Left renal cortex interstitium (tissue), 4 donors: ENCODE measurements around the gene SORBS2. TPM values are rescaled to one million over a fixed set of nuclear protein-coding genes. Genes with fewer than 3 reads are reported as not detected.

ENCODE experiments used
- DNase-seq, 4 donors: peaks; one replicate each; pipeline ENCODE4 v3.0.0-alpha.2; 2013; ENCODE audit warnings: low read depth in 4 of 4, low spot score in 2 of 4, missing footprints in 1 of 4
- polyA plus RNA-seq, 4 donors: library from polyadenylated mRNA; unstranded; fragments of 120-200 nt; gene quantifications; one replicate each; pipeline ENCODE4 v1.2.1, GENCODE V29; 2013; ENCODE audit not compliant: insufficient read length in 4 of 4

Gene SORBS2
- polyA plus RNA-seq, 4 donors: 65.3 to 78.9 (median 69.1) TPM

- no peak for DNase-seq
Observed at GRCh38 chr4:185743722-185744487, 68.1 kb downstream of the SORBS2 start.

GRCh38 chr4:185742766-185743165 is 69.2 kb downstream of the SORBS2 start:
- no peak for DNase-seq

DNA sequence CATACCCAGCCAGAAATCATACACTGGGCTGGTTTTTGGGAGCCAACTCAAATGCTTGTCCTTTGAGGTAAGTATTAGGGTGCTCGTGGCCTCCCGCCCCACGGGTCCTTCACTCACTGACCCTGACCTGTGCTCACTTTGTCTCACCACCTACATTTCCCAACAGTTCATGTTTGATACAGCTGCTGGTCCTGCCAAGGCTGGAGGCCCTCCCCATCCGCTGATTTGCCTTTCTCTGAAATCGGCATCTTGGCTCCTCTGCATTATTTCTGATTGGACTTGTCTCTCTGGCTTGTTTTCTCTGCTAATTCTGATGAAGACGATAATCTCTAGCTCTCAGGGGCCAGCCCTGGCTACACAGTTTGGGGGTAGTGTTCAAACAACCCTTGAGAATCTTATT is 70.2 kb downstream of the SORBS2 start:
- no peak for DNase-seq

GRCh38 chr4:185740471-185740873 is 71.5 kb downstream of the SORBS2 start:
- DNase-seq: no peak

GRCh38 chr4:185738820-185739219 is 73.2 kb downstream of the SORBS2 start:
- DNase-seq: no peak

DNA sequence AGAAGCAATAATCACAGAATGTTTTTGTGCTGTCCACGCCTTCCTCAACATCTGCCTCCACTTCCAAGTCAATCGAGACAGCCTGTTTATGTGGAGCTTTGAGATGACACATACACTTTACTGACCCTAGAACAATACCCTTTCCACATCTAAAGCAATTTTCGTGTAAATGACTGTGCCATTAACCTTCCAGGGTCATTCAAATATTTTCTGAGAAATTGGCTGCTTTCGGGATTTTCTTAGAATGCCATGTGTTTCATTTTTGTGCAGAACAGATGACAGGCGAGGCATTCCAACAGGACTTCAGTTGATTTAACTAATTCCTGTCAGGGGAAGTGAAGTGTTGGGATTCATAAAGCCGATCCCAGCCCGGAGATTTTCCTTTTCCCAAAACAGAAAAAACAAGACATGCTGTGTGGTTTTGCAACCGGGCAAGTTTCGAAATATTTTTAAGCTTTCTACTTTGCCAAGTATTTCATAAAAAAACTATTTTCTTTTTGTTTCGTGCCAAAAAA is 73.9 kb downstream of the SORBS2 start:
- no peak for DNase-seq

- DNase-seq: no peak
Observed at GRCh38 chr4:185737489-185738037, 74.4 kb downstream of the SORBS2 start.

DNA sequence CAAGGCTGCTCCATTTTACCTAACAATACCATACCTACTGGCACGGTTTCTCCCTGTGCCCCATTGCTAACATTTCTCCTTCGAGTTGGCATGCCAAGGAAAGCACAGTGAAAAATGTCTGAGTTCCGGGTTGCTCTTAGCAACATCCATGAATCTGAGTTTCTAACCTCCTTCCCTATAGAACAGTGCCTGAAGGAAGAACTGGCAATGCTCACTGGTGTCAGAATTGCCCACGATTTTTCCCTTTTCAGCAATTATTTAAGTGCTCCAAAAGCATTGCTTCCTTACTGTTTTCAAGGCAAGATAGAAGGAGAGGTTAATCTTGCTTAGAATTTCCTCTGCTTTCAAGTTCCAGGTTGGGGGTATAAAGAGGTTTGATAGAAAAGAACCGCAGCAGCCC is 75.1 kb downstream of the SORBS2 start:
- no peak for DNase-seq

DNA sequence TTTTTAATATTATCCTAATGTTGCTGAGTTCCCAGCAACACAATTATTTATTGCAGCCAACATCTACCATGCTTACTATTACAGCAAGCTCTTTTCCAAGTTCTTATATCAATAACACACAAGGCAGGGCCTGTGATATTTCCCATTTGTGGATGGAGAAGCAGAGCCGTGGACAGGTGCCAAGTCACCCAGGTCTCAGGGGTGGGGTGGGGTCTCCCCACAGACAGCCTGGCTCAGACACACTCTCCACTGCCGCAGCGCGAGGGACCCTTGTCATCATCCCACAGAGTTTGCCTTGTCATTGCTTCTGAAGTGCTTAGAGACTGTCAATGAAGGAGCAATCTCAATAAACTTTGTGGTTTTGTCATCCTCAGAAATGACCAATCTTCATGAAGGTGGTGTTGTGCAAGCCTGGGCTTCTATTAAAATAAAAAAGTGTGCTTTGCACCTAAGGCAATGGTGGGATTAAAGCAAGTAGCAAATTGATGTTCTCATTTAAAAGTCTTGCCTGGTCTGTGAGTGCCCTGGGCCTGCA is 76.1 kb downstream of the SORBS2 start:
- no peak for DNase-seq

DNA sequence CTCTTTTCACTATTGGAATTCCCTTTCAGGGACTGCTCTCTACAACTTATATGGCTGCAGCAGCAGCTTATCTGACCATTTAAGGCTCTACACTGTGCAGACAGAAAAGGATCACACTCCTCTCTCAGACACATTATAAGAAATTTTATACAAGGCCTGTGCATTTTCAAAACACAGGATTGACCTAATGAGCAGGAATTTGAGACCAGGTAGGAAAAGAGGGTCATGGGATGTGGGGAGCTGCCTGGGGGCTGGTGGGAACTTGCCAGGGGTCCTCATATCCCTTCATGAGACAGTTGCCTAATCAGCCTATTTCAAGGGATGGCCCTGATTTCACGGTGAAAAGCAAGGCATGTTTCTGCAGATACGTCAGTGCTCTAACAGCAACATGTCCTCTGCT is 77.1 kb downstream of the SORBS2 start:
- DNase-seq: no peak

- no peak for DNase-seq
Observed at GRCh38 chr4:185734214-185734613, 77.8 kb downstream of the SORBS2 start.

DNA sequence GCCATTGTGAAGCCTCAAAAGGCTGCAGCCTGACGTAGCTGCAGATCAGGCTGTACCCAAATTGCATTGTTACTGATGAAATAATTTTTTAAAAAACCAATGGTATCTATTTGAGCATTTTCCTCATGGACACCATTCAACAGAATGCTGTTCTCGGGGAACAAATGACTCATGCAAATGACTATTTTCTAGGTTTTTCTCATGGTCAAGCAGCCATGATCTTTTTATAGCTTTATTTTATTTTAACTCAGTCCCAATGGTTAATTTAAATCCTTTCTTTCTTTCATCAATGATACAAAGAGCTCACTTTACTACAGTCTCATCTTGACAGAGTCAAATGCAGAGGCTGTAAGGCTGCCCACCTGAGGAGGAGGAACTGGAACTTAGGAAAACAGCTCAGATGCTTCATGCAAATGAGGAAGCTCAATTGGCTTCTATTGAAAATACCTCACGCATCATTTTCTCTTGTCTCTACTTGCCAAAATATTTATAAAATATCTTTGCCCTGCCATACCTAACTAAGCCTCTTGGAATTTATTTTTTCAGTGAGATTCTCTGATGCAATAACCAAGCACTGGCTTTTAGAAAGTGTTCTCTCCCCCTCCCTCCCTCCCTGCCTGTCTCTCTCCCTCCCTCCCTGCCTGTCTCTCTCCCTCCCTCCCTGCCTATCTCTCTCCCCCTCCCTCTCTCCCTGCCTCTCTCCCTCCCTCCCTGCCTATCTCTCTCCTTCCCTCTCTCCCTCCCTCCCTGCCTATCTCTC is 81.0 kb downstream of the SORBS2 start:
- DNase-seq: no peak

- no peak for DNase-seq
Observed at GRCh38 chr4:185730387-185730786, 81.6 kb downstream of the SORBS2 start.

GRCh38 chr4:185729391-185729804 is 82.6 kb downstream of the SORBS2 start:
- DNase-seq: no peak

- DNase-seq: no peak
Observed at GRCh38 chr4:185728893-185729292, 83.1 kb downstream of the SORBS2 start.

DNA sequence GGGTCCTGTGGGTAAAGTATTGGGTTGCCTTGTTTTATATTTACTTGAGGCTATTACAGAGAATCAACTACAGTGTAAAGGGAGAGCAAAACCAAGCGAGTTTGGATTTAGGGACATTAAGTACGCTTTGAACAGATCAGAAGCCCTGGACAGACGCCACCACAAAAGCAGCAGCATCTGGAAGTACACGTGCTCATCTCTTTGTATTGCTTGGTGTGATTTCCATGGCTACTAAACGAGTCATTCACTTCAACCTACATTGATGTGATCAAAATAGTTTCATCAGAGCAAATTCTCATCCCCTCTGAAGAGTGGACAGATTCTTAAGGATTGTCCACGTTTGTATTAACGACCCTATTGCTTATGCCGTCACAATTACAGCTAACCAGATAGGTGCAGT is 85.1 kb downstream of the SORBS2 start:
- DNase-seq: no peak

GRCh38 chr4:185723631-185724260 is 88.2 kb downstream of the SORBS2 start:
- DNase-seq: no peak

- no peak for DNase-seq
Observed at GRCh38 chr4:185722029-185722316, 90.0 kb downstream of the SORBS2 start.

- no peak for DNase-seq
Observed at GRCh38 chr4:185721190-185722028, 90.6 kb downstream of the SORBS2 start.

DNA sequence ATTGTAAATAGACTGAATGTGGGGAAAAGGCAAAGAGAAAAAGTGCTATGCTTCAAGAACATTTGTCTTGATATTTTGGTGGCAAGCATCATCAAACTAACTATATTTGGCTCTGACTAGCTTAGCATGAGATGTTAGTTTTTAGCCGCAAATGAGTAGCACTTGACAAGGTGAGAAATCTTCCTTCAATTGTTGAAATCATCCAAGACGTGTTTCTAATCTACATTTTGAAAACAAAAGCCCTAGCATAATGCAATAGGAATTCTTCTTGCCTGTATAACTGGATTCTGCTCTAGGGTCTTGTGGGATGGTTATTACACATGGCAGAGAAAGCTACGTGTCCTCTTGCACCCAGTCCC is 92.5 kb downstream of the SORBS2 start:
- DNase-seq: no peak
